ENCODE data around the gene XPC. TPM values are rescaled to one million over a fixed set of nuclear protein-coding genes. Genes with fewer than 3 reads are reported as not detected.

XPC gene
- polyA plus RNA-seq, 1 donor from 2014 or later = 21.9 TPM

GRCh38 chr3:14209581-14210289, 31.3 kb upstream of the XPC start:
- Histone ChIP-seq H4K20me1 (ENCODE audit: insufficient read depth) (no peaks in the 10 kb centered on the region), H3K27ac (ENCODE audit: low read length) (no peak overlapping the region), H3K27me3 (ENCODE audit: insufficient read depth, low read depth, low read length) (no peaks in the 10 kb centered on the region), H3K9ac (ENCODE audit: low read length) (no peak overlapping the region), H3K4me2 (ENCODE audit: low read length) (no peak overlapping the region), H3K9me3 (ENCODE audit: low read length) (no peaks in the 10 kb centered on the region), H3F3A (ENCODE audit: insufficient read depth, low read length, poor library complexity, severe bottlenecking) (no peaks in the 10 kb centered on the region), H3K36me3 (ENCODE audit: insufficient read depth, low read length) (no peaks in the 10 kb centered on the region), H3K4me3 (ENCODE audit: low read length) (no peak overlapping the region), H2AFZ (ENCODE audit: low read depth, low read length) (no peak overlapping the region), H3K79me2 (replicated peaks; ENCODE audit: insufficient read depth, low read length) (no peaks in the 10 kb centered on the region), H3K9me2 (ENCODE audit: insufficient read depth, low read length) (no peaks in the 10 kb centered on the region)
- TF ChIP-seq EP300 (conservative IDR thresholded peaks at IDR 0.05; ENCODE audit: poor library complexity, severe bottlenecking) = no peak
- no peak for TF ChIP-seq POLR2AphosphoS5 (IDR thresholded peaks at IDR 0.05)
- no peak for TF ChIP-seq EZH2 (IDR thresholded peaks at IDR 0.05; ENCODE audit: borderline replicate concordance, insufficient read depth, low read length, poor library complexity, severe bottlenecking)
- TF ChIP-seq RAD21 (conservative IDR thresholded peaks at IDR 0.05) = no peak
- no peak for TF ChIP-seq REST (IDR thresholded peaks at IDR 0.05; ENCODE audit: borderline replicate concordance)
- no peak for TF ChIP-seq SMC3 (conservative IDR thresholded peaks at IDR 0.05; ENCODE audit: poor library complexity)
- TF ChIP-seq MXI1 (conservative IDR thresholded peaks at IDR 0.05; ENCODE audit: poor library complexity, severe bottlenecking) = no peak
- TF ChIP-seq CTCF (IDR thresholded peaks at IDR 0.05; ENCODE audit: poor library complexity, severe bottlenecking) = no peak
- no peak for TF ChIP-seq TAF1 (IDR thresholded peaks at IDR 0.05; ENCODE audit: low read depth)

GRCh38 chr3:14208977-14209394, 30.6 kb upstream of the XPC start:
- Histone ChIP-seq H3K9me2 (ENCODE audit: insufficient read depth, low read length) (no peaks in the 10 kb centered on the region), H3K9me3 (ENCODE audit: low read length) (no peaks in the 10 kb centered on the region), H3K36me3 (ENCODE audit: insufficient read depth, low read length) (no peaks in the 10 kb centered on the region), H3K4me2 (ENCODE audit: low read length) (no peak overlapping the region), H3K79me2 (replicated peaks; ENCODE audit: insufficient read depth, low read length) (no peaks in the 10 kb centered on the region), H3K27ac (ENCODE audit: low read length) (no peak overlapping the region), H3K9ac (ENCODE audit: low read length) (no peak overlapping the region), H4K20me1 (ENCODE audit: insufficient read depth) (no peaks in the 10 kb centered on the region), H3K4me3 (ENCODE audit: low read length) (no peak overlapping the region), H3K27me3 (ENCODE audit: insufficient read depth, low read depth, low read length) (no peaks in the 10 kb centered on the region), H2AFZ (ENCODE audit: low read depth, low read length) (no peak overlapping the region), H3F3A (ENCODE audit: insufficient read depth, low read length, poor library complexity, severe bottlenecking) (no peaks in the 10 kb centered on the region)
- TF ChIP-seq MXI1 (conservative IDR thresholded peaks at IDR 0.05; ENCODE audit: poor library complexity, severe bottlenecking) (no peak), RAD21 (conservative IDR thresholded peaks at IDR 0.05) (no peak), EZH2 (IDR thresholded peaks at IDR 0.05; ENCODE audit: borderline replicate concordance, insufficient read depth, low read length, poor library complexity, severe bottlenecking) (no peak), REST (IDR thresholded peaks at IDR 0.05; ENCODE audit: borderline replicate concordance) (no peak)
